Aorta (tissue), 5 donors: ENCODE results near the gene CMIP. TPM values are rescaled to one million over a fixed set of nuclear protein-coding genes. Genes with fewer than 3 reads are reported as not detected.

Experiments
- ATAC-seq: fragments of 200-7000 bp; cut with Tn5 transposase; one replicate; pipeline ENCODE4 v1.9.1; 2022; ENCODE audit warnings: moderate library complexity; ENCODE audit not compliant: low FRiP score
- DNase-seq, 2 donors: peaks; one replicate each; pipeline ENCODE4 v3.0.0-alpha.2; 2020
- H3K27ac ChIP-seq, 2 donors: one replicate each; pipeline ENCODE4 v1.5.1; 2013; ENCODE audit warnings: low read length in 2 of 2, mild to moderate bottlenecking in 2 of 2, moderate library complexity in 2 of 2, control low read depth in 1 of 2, inconsistent platforms in 1 of 2, low read depth in 1 of 2
- H3K27me3 ChIP-seq, 2 donors: one replicate each; pipeline ENCODE4 v1.6.1; 2013; ENCODE audit warnings: control low read depth in 1 of 2, low read length in 1 of 2, mild to moderate bottlenecking in 1 of 2, moderate library complexity in 1 of 2; ENCODE audit not compliant: insufficient read depth in 2 of 2, control insufficient read depth in 1 of 2
- H3K36me3 ChIP-seq, 2 donors: one replicate each; pipeline ENCODE4 v1.6.1; 2013; ENCODE audit warnings: control low read depth in 1 of 2, low read length in 1 of 2, mild to moderate bottlenecking in 1 of 2; ENCODE audit not compliant: insufficient read depth in 2 of 2, control insufficient read depth in 1 of 2
- H3K4me1 ChIP-seq, 2 donors: one replicate each; pipeline ENCODE4 v1.6.1; 2013; ENCODE audit warnings: low read length in 2 of 2, control low read depth in 1 of 2, mild to moderate bottlenecking in 1 of 2, moderate library complexity in 1 of 2; ENCODE audit not compliant: insufficient read depth in 2 of 2, control insufficient read depth in 1 of 2
- H3K4me3 ChIP-seq, 2 donors: one replicate each; pipeline ENCODE4 v1.5.1; 2013; ENCODE audit warnings: low read length in 2 of 2, control low read depth in 1 of 2, mild to moderate bottlenecking in 1 of 2
- H3K9me3 ChIP-seq: one replicate; pipeline ENCODE4 v1.6.1; 2013; ENCODE audit warnings: mild to moderate bottlenecking, low read length; ENCODE audit not compliant: control insufficient read depth
- WGBS, 2 donors: extraction: QIAGEN DNeasy Blood & Tissue Kit; methylation state at CpG; one replicate each; pipeline ENCODE4 v1.1.7; 2013; 5-methylcytosine and 5-hydroxymethylcytosine counted together
- intact Hi-C, 2 donors: fragments of 100-400 bp; cut with DNase I; formaldehyde crosslinking; loops; one replicate each; pipeline versions ENCODE4 v1.14.2 to v1.15.0; 2022
- polyA plus RNA-seq, 2 donors: library from polyadenylated mRNA; stranded (reverse); fragments of 200-250 nt; gene quantifications; one replicate each; pipeline ENCODE4 v1.2.3, GENCODE V29; 2013
- total RNA-seq, 2 donors: library from RNA; stranded (reverse); fragmentation: NEBNext Ultra II Directional; extraction: Animal tissue kit (Norgen Biotek cat#: 25700); gene quantifications; one replicate each; pipeline ENCODE4 v1.2.1, GENCODE V29; 2021
- donor health status: healthy with polysubstance abuse.
- donor health status: Bipolar disorder and iron deficiency.
- donor health status: DM: no; HTN: no; CAD: no.
- donor health status: DM: no; HTN: no; CAD: no.
- donor health status: DM: yes; HTN: yes; CAD: no.

CMIP gene
- total and polyA plus RNA-seq, 4 donors = 2.4 to 96.3 (median 27.9) TPM

- WGBS, 2 donors = 99 to 100% methylated on average over 1 of the region's 1 CpG
- no peak for ATAC-seq
- no peaks in the 10 kb centered on the region for H3K9me3 ChIP-seq
- intact Hi-C loops = no loop called here
- H3K4me1 ChIP-seq = no peaks in the 10 kb centered on the region
- H3K27me3 ChIP-seq = no peaks in the 10 kb centered on the region
- H3K27ac ChIP-seq = no peak overlapping the region
- no peak for DNase-seq
- H3K36me3 ChIP-seq = no peaks in the 10 kb centered on the region
- H3K4me3 ChIP-seq = no peak overlapping the region
Observed at GRCh38 chr16:81646561-81646960, 202.0 kb downstream of the CMIP start.

- 92 to 94% methylated on average over 5 to 8 of the region's 8 CpGs for WGBS, 2 donors
- Histone ChIP-seq H3K36me3 (no peaks in the 10 kb centered on the region), H3K9me3 (no peaks in the 10 kb centered on the region), H3K4me3 (no peak overlapping the region), H3K27me3 (no peaks in the 10 kb centered on the region), H3K27ac (no peak overlapping the region), H3K4me1 (no peaks in the 10 kb centered on the region)
- ATAC-seq (no peak), DNase-seq (no peak)
- intact Hi-C loops = no loop called here
Observed at GRCh38 chr16:81647527-81647926, 202.9 kb downstream of the CMIP start.

- DNase-seq (no peak), ATAC-seq (no peak)
- Histone ChIP-seq H3K27me3 (no peaks in the 10 kb centered on the region), H3K4me3 (no peak overlapping the region), H3K4me1 (no peaks in the 10 kb centered on the region), H3K9me3 (no peaks in the 10 kb centered on the region), H3K36me3 (no peaks in the 10 kb centered on the region), H3K27ac (no peak overlapping the region)
- WGBS, 2 donors = 97 to 98% methylated on average over 14 of the region's 14 CpGs
- intact Hi-C loops = no loop called here
Observed at GRCh38 chr16:81649561-81650184, 205.1 kb downstream of the CMIP start.

GRCh38 chr16:81650281-81650680 is 205.7 kb downstream of the CMIP start:
- intact Hi-C loops = no loop called here
- ATAC-seq (no peak), DNase-seq (no peak)
- no peak overlapping the region for H3K27ac ChIP-seq
- no peaks in the 10 kb centered on the region for H3K27me3 ChIP-seq
- no peak overlapping the region for H3K4me3 ChIP-seq
- H3K4me1 ChIP-seq = no peaks in the 10 kb centered on the region
- no peaks in the 10 kb centered on the region for H3K9me3 ChIP-seq
- no peaks in the 10 kb centered on the region for H3K36me3 ChIP-seq
- WGBS, 2 donors = 97 to 98% methylated on average over 8 of the region's 8 CpGs

- peak; percentile 71 to 89 for DNase-seq
- ATAC-seq = peak; percentile 86
- no peaks in the 10 kb centered on the region for H3K36me3 ChIP-seq
- H3K4me3 ChIP-seq = no peak overlapping the region
- no peaks in the 10 kb centered on the region for H3K27me3 ChIP-seq
- H3K27ac ChIP-seq = no peak overlapping the region
- H3K4me1 ChIP-seq = no peaks in the 10 kb centered on the region
- 40 to 43% methylated on average over 16 of the region's 16 CpGs for WGBS, 2 donors
- intact Hi-C loops = no loop called here
- no peaks in the 10 kb centered on the region for H3K9me3 ChIP-seq
Observed at GRCh38 chr16:81650982-81651562, 206.5 kb downstream of the CMIP start.

GRCh38 chr16:81651758-81652718 is 207.4 kb downstream of the CMIP start:
- no peak for ATAC-seq
- H3K4me3 ChIP-seq = no peak overlapping the region
- H3K36me3 ChIP-seq = no peaks in the 10 kb centered on the region
- H3K27ac ChIP-seq = no peak overlapping the region
- no peaks in the 10 kb centered on the region for H3K27me3 ChIP-seq
- intact Hi-C loops = no loop called here
- DNase-seq = no peak
- H3K4me1 ChIP-seq = no peaks in the 10 kb centered on the region
- WGBS, 2 donors = 95% methylated on average over 19 of the region's 19 CpGs
- no peaks in the 10 kb centered on the region for H3K9me3 ChIP-seq

- Histone ChIP-seq H3K4me1 (no peaks in the 10 kb centered on the region), H3K27me3 (no peaks in the 10 kb centered on the region), H3K27ac (no peak overlapping the region), H3K4me3 (no peak overlapping the region), H3K9me3 (no peaks in the 10 kb centered on the region), H3K36me3 (no peaks in the 10 kb centered on the region)
- DNase-seq = no peak
- WGBS, 2 donors = 97 to 98% methylated on average over 21 of the region's 21 CpGs
- no peak for ATAC-seq
- intact Hi-C loops = no loop called here
Observed at GRCh38 chr16:81652798-81653505, 208.3 kb downstream of the CMIP start.

- DNase-seq (no peak), ATAC-seq (no peak)
- intact Hi-C loops = no loop called here
- Histone ChIP-seq H3K36me3 (no peaks in the 10 kb centered on the region), H3K27me3 (no peaks in the 10 kb centered on the region), H3K4me1 (no peaks in the 10 kb centered on the region), H3K4me3 (no peak overlapping the region), H3K27ac (no peak overlapping the region), H3K9me3 (no peaks in the 10 kb centered on the region)
- WGBS, 2 donors = 85 to 88% methylated on average over 1 of the region's 1 CpG
Observed at GRCh38 chr16:81654346-81654745, 209.7 kb downstream of the CMIP start.
